Ascending aorta (tissue), 2 donors: ENCODE results near the gene RUBCNL. TPM values are rescaled to one million over a fixed set of nuclear protein-coding genes. Genes with fewer than 3 reads are reported as not detected.

Experiments
- DNase-seq, 2 donors: peaks; one replicate each; pipeline ENCODE4 v3.0.0-alpha.2; 2019; ENCODE audit warnings: low spot score in 2 of 2
- H3K27ac ChIP-seq, 2 donors: fragments of 200-600 bp; sonication (generic); one replicate each; pipeline ENCODE4 v1.5.1; 2016 to 2017; ENCODE audit warnings: mild to moderate bottlenecking in 1 of 2
- H3K27me3 ChIP-seq: fragments of 200-600 bp; sonication (generic); one replicate; pipeline ENCODE4 v1.5.1; 2017
- H3K36me3 ChIP-seq, 2 donors: fragments of 200-600 bp; sonication (generic); one replicate each; pipeline ENCODE4 v1.5.1; 2016
- H3K4me1 ChIP-seq, 2 donors: fragments of 200-600 bp; sonication (generic); one replicate each; pipeline ENCODE4 v1.5.1; 2016 to 2017; ENCODE audit warnings: mild to moderate bottlenecking in 1 of 2
- H3K4me3 ChIP-seq, 2 donors: fragments of 200-600 bp; sonication (generic); one replicate each; pipeline ENCODE4 v1.5.1; 2016 to 2017; ENCODE audit warnings: mild to moderate bottlenecking in 1 of 2
- H3K9me3 ChIP-seq, 2 donors: fragments of 200-600 bp; sonication (generic); one replicate each; pipeline ENCODE4 v1.5.1; 2016
- CTCF ChIP-seq, 3 experiments: fragments of 200-600 bp in 2 of 3; fragments of 450-650 bp in 1 of 3; sonication (generic) in 2 of 3; IDR thresholded peaks; one replicate each; pipeline ENCODE4 v1.5.1; 2016 to 2019; ENCODE audit warnings: antibody characterized with exemption in 3 of 3, mild to moderate bottlenecking in 1 of 3, moderate library complexity in 1 of 3
- intact Hi-C: fragments of 100-400 bp; cut with DNase I; formaldehyde crosslinking; loops from one replicate; pipeline ENCODE4 v1.15.1; 2023
- total RNA-seq: library from RNA; depleted of rRNA; stranded (reverse); fragments of >200 nt; gene quantifications from one replicate; pipeline ENCODE4 v1.1.0, GENCODE V29; 2016

Gene RUBCNL
- total RNA-seq, 1 donor from 2014 or later: 2.4 TPM

GRCh38 chr13:46359714-46360113 lies 27.3 kb downstream of the RUBCNL start:
- no peaks in the 10 kb centered on the region for H3K36me3 ChIP-seq
- intact Hi-C loops: no loop called here
- H3K4me1 ChIP-seq: peaks cover 2% of the 10 kb centered on the region in 2 donors
- H3K9me3 ChIP-seq: no peaks in the 10 kb centered on the region
- no peaks in the 10 kb centered on the region for H3K27me3 ChIP-seq
- H3K4me3 ChIP-seq: no peak overlapping the region
- DNase-seq: no peak
- TF ChIP-seq CTCF (IDR thresholded peaks at IDR 0.05): no peak
- H3K27ac ChIP-seq: peak overlapping the region in 1 of 2 donors; percentile 10

GRCh38 chr13:46355901-46356590 lies 31.0 kb downstream of the RUBCNL start:
- no peak for TF ChIP-seq CTCF (IDR thresholded peaks at IDR 0.05)
- H3K9me3 ChIP-seq: no peaks in the 10 kb centered on the region
- no peaks in the 10 kb centered on the region for H3K27me3 ChIP-seq
- H3K4me1 ChIP-seq: peaks cover 2% of the 10 kb centered on the region in 2 donors
- H3K27ac ChIP-seq: no peak overlapping the region
- H3K4me3 ChIP-seq: no peak overlapping the region
- intact Hi-C loops: no loop called here
- no peaks in the 10 kb centered on the region for H3K36me3 ChIP-seq
- no peak for DNase-seq

DNA sequence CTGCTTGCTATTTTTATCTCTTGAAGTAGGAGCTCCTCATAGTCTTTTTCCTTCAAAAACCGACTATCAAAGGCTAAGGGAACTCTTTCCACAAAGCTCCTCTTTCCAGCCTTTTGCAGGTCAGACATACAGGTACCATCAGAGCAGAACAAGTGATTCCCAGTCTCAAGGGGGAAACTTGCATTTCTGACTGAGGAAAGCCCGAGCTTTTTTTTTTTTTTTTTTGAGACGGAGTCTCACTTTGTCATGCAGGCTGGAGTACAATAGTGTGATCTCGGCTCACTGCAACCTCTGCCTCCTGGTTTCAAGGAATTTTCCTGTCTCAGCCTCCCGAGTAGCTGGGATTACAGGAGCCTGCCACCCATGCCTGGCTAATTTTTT lies 32.0 kb downstream of the RUBCNL start:
- H3K4me1 ChIP-seq: peaks cover 1 to 2% of the 10 kb centered on the region in 2 donors
- peak overlapping the region in 1 of 2 donors; percentile 24 for H3K27ac ChIP-seq
- intact Hi-C loops: no loop called here
- no peaks in the 10 kb centered on the region for H3K9me3 ChIP-seq
- H3K4me3 ChIP-seq: no peak overlapping the region
- no peak for DNase-seq
- H3K36me3 ChIP-seq: no peaks in the 10 kb centered on the region
- TF ChIP-seq CTCF (IDR thresholded peaks at IDR 0.05): no peak
- no peaks in the 10 kb centered on the region for H3K27me3 ChIP-seq

- Histone ChIP-seq H3K27me3 (no peaks in the 10 kb centered on the region), H3K27ac (no peak overlapping the region), H3K4me1 (no peaks in the 10 kb centered on the region), H3K36me3 (no peaks in the 10 kb centered on the region), H3K4me3 (no peak overlapping the region), H3K9me3 (no peaks in the 10 kb centered on the region)
- intact Hi-C loops: no loop called here
- TF ChIP-seq CTCF (IDR thresholded peaks at IDR 0.05): no peak
- DNase-seq: no peak
These were observed 32.6 kb downstream of the RUBCNL start for GRCh38 chr13:46354156-46355087.

DNA sequence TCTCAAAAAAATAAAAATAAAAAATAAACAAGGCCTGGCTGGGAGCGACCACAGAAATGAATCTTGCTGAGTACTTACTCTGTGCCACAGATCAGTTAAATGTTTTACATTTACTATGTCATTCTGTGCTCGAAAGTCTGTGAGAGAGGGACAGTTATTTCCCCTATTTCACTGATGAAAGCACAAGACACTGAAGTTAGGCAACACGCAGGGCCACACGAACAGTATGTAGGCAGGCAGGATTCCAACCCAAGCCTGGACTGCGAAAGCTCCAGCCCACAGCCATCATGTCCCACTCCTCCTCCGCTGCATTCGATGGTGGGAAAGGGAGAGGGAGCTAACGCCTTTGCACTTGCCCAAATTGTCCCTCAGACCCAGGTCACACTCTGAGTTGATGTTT lies 34.2 kb downstream of the RUBCNL start:
- no peak for DNase-seq
- no peak overlapping the region for H3K27ac ChIP-seq
- H3K36me3 ChIP-seq: no peaks in the 10 kb centered on the region
- H3K4me3 ChIP-seq: no peak overlapping the region
- H3K9me3 ChIP-seq: no peaks in the 10 kb centered on the region
- no peaks in the 10 kb centered on the region for H3K27me3 ChIP-seq
- H3K4me1 ChIP-seq: no peaks in the 10 kb centered on the region
- no peak for TF ChIP-seq CTCF (IDR thresholded peaks at IDR 0.05)
- intact Hi-C loops: no loop called here
